BJ (cell line): ENCODE results near the gene KIF2A. TPM values are rescaled to one million over a fixed set of nuclear protein-coding genes. Genes with fewer than 3 reads are reported as not detected.

Experiments used
- CTCF ChIA-PET: fragments of 350-600 bp; formaldehyde crosslinking; extraction: SDS; loops from one replicate; lab custom pipeline; 2021; ENCODE audit warnings: antibody characterized with exemption, inconsistent platforms; lab: Yijun Ruan, JAX
- POLR2A ChIA-PET: fragments of 300-600 bp; sonication (Branson Sonifier 250); formaldehyde crosslinking; extraction: SDS; loops from one replicate; lab custom pipeline; 2021; ENCODE audit warnings: antibody characterized with exemption; lab: Charles Lee
- DNase-seq: peaks from one replicate; pipeline ENCODE4 v3.0.0-alpha.2; 2011; ENCODE audit warnings: low read depth
- H3K27me3 ChIP-seq: 2 replicates; pipeline ENCODE4 v1.6.0; 2011; ENCODE audit warnings: low read length; ENCODE audit not compliant: control insufficient read depth, insufficient read depth
- H3K36me3 ChIP-seq: 2 replicates; pipeline ENCODE4 v1.5.1; 2011; ENCODE audit warnings: low read length; ENCODE audit not compliant: control insufficient read depth, insufficient read depth
- H3K4me3 ChIP-seq: 2 replicates; pipeline ENCODE4 v1.5.1; 2011; ENCODE audit warnings: low read depth, mild to moderate bottlenecking, control low read depth, low read length
- polyA plus RNA-seq: library from polyadenylated mRNA; depleted of rRNA; stranded (reverse); fragments of >200 nt; gene quantifications from 2 replicates; pipeline ENCODE4 v1.2.3, GENCODE V29; 2011
- TF ChIP-seq, protein P1 (sequence below): IDR thresholded peaks from 2 replicates; pipeline ENCODE4 v1.5.1; 2011; ENCODE audit warnings: low read depth, mild to moderate bottlenecking, control low read depth, inconsistent platforms, low read length, moderate library complexity; ENCODE audit not compliant: insufficient read depth

Gene KIF2A
- polyA plus RNA-seq, 1 experiment = 11.6 TPM

DNA sequence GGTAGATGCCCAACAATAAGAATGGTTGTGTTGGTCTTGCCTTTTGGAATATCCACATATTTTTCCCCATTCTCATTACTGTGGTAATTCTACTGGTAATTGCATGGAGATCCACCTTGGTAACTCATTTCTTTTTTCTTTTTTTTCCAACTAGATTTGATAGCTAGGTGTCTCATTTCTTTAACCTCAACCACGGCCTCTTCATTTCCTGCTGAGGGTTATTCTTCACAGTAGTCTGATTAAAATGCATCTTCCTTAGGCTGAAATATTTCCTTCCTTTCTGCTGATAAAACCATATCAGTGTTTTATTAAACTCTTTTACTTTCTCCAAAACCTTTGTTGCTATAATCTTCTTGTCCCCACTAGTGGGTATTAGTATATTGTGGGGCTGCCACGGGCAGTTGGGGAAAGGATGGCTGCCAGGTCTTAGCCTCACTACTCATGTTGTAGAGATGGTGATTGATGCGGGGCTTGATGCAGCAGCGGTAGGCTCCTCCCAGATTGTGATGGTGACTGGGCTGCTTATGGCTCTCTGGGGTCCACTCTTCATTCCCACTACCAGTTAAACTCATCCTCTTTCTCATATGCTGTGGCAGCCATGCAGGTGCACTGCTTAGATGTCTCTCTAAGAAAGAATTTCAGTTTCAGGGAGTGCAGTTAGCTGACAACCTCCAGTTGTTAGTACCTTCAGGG is 35.9 kb downstream of the KIF2A start:
- TF ChIP-seq, protein P1, sequence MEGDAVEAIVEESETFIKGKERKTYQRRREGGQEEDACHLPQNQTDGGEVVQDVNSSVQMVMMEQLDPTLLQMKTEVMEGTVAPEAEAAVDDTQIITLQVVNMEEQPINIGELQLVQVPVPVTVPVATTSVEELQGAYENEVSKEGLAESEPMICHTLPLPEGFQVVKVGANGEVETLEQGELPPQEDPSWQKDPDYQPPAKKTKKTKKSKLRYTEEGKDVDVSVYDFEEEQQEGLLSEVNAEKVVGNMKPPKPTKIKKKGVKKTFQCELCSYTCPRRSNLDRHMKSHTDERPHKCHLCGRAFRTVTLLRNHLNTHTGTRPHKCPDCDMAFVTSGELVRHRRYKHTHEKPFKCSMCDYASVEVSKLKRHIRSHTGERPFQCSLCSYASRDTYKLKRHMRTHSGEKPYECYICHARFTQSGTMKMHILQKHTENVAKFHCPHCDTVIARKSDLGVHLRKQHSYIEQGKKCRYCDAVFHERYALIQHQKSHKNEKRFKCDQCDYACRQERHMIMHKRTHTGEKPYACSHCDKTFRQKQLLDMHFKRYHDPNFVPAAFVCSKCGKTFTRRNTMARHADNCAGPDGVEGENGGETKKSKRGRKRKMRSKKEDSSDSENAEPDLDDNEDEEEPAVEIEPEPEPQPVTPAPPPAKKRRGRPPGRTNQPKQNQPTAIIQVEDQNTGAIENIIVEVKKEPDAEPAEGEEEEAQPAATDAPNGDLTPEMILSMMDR = no peak
- Histone ChIP-seq H3K27me3 (no peaks in the 10 kb centered on the region), H3K4me3 (no peak overlapping the region), H3K36me3 (no peaks in the 10 kb centered on the region)
- ChIA-PET POLR2A (no interaction called here), CTCF (no interaction called here)
- no peak for DNase-seq

GRCh38 chr5:62342476-62342837 is 36.5 kb downstream of the KIF2A start:
- Histone ChIP-seq H3K36me3 (no peaks in the 10 kb centered on the region), H3K4me3 (no peak overlapping the region), H3K27me3 (no peaks in the 10 kb centered on the region)
- no peak for DNase-seq
- TF ChIP-seq, protein P1 = no peak
- CTCF ChIA-PET = no interaction called here
- POLR2A ChIA-PET = no interaction called here

DNA sequence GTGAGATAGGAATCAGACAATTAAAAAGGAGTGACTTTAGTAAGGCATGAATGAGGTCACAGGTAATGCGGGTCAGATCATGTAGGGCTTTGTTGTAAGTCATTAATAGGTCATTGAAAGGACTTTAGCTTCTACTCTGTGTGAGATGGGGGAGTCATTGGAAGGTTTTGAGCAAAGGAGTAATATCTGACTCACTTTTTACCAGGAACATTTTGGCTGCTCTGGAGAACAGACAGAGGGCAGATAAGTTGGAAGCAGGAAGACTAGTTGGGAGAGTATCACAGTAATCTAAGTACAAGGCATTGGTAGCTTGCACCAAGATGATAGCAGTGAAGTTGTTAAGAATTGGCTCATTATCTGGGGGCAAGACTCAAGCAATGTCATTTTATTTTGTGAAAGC is 37.4 kb downstream of the KIF2A start:
- CTCF ChIA-PET = interaction anchor here (1.2 to 1.6 kb wide), 2 partner anchors 12 to 15 kb away, joined by 3 to 4 read pairs; no protein-coding TSS in a partner anchor
- Histone ChIP-seq H3K4me3 (no peak overlapping the region), H3K36me3 (no peaks in the 10 kb centered on the region), H3K27me3 (no peaks in the 10 kb centered on the region)
- DNase-seq = no peak
- POLR2A ChIA-PET = no interaction called here
- TF ChIP-seq, protein P1 = no peak

- CTCF ChIA-PET = interaction anchor here (1.0 kb wide), 1 partner anchor 30 kb away, joined by 3 read pairs; no protein-coding TSS in a partner anchor
- no peaks in the 10 kb centered on the region for H3K27me3 ChIP-seq
- POLR2A ChIA-PET = no interaction called here
- no peaks in the 10 kb centered on the region for H3K36me3 ChIP-seq
- H3K4me3 ChIP-seq = no peak overlapping the region
- TF ChIP-seq, protein P1 = no peak
- DNase-seq = no peak
Measured at GRCh38 chr5:62346748-62347147, 40.7 kb downstream of the KIF2A start.

- Histone ChIP-seq H3K36me3 (0 out of 2 replicates have a peak, but pooled peaks cover 1% of the 10 kb centered on the region), H3K4me3 (no peak overlapping the region), H3K27me3 (no peaks in the 10 kb centered on the region)
- ChIA-PET CTCF (no interaction called here), POLR2A (no interaction called here)
- no peak for DNase-seq
- TF ChIP-seq, protein P1 = no peak
Measured at GRCh38 chr5:62347928-62348327, 41.9 kb downstream of the KIF2A start.
